ENCODE data around the gene VSIG10. TPM values are rescaled to one million over a fixed set of nuclear protein-coding genes. Genes with fewer than 3 reads are reported as not detected.
"Not testable (repeated sequence)": the region's sequence is repeated elsewhere in the genome, so short reads cannot be mapped to it uniquely, and the experiment has no call there.

VSIG10 gene, protein sequence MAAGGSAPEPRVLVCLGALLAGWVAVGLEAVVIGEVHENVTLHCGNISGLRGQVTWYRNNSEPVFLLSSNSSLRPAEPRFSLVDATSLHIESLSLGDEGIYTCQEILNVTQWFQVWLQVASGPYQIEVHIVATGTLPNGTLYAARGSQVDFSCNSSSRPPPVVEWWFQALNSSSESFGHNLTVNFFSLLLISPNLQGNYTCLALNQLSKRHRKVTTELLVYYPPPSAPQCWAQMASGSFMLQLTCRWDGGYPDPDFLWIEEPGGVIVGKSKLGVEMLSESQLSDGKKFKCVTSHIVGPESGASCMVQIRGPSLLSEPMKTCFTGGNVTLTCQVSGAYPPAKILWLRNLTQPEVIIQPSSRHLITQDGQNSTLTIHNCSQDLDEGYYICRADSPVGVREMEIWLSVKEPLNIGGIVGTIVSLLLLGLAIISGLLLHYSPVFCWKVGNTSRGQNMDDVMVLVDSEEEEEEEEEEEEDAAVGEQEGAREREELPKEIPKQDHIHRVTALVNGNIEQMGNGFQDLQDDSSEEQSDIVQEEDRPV
- total RNA-seq, result 1 to 10 TPM; 3.1 to 4.5 TPM

DNA sequence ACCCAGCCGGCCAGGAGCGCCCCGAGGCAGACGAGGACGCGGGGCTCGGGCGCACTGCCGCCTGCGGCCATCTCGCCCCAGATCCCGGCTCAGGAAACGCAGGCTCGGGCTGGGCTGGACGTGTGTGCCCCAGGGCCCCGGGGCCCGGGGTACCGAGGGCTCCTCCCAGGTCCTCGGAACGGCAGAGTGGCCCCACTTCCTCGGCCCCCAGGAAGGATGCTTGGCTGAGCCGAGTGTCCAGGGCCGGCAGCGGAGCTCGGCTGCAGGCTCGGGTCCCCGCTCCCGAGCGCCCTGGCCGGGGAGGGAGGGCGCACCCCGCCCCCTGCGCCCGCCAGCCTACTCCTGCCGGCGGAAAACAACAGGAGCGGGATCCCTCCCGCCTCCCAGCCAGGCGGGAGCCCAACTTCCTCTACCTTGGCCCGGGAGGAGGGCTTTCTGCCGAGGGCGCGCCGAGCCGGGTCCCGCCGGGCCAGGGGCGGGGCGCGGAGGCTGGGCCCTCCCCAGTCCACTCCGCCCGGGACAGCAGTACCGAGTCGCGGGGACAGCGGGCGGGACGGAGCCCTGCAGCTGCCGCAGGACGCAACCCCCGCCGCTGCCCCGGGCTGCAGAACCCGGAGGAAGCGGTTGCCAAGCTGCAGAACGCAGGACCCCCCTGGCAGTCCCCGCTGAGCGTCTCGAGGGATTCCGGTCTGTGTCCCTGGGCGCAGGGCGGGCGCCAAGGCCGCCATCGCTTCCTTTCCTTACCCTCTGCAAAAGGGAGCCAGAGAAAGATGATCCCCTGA is at the start of gene VSIG10:
VSIG10 (minus strand) TSS at position 411 of the 782 bp plus-strand sequence; CDS start at position 71, 340 bp downstream.
- peak; percentile 74 to 76 for ATAC-seq (replicated peaks in 1 of 2)
- H3K4me3 Mint-ChIP-seq, result peak within 1 kb of the TSS; percentile 91 to 97
- DNase-seq, result peak; percentile 31 to 39
- H3K4me1 Mint-ChIP-seq (ENCODE audit: low read depth), result peaks cover 11% of the 10 kb centered on the region
- H3K9me3 Mint-ChIP-seq, result no peaks in the 10 kb centered on the region
- peaks cover 6% of the 10 kb centered on the region for H3K27me3 Mint-ChIP-seq (ENCODE audit: low read depth)
- H3K36me3 Mint-ChIP-seq (ENCODE audit: insufficient read depth in 2 of 2), result no peaks in the 10 kb centered on the region
- H3K27ac Mint-ChIP-seq, result peak within 1 kb of the TSS; percentile 77

GRCh38 chr12:118151755-118152154 is 47.9 kb upstream of the VSIG10 start:
- ATAC-seq (replicated peaks in 1 of 2) (no peak), DNase-seq (no peak)
- no peaks in the 10 kb centered on the region for H3K9me3 Mint-ChIP-seq
- H3K4me3 Mint-ChIP-seq, result no peak overlapping the region
- H3K27me3 Mint-ChIP-seq (ENCODE audit: low read depth), result no peaks in the 10 kb centered on the region
- no peak overlapping the region for H3K27ac Mint-ChIP-seq
- no peaks in the 10 kb centered on the region for H3K4me1 Mint-ChIP-seq (ENCODE audit: low read depth)
- H3K36me3 Mint-ChIP-seq (ENCODE audit: insufficient read depth in 2 of 2), result peaks cover 4 to 8% of the 10 kb centered on the region in 2 donors

GRCh38 chr12:118150625-118151024 is 46.8 kb upstream of the VSIG10 start:
- peak overlapping the region; percentile 65 for H3K27ac Mint-ChIP-seq

GRCh38 chr12:118148287-118148686 is 44.5 kb upstream of the VSIG10 start:
- no peaks in the 10 kb centered on the region for H3K9me3 Mint-ChIP-seq
- no peak for DNase-seq
- no peak overlapping the region for H3K4me3 Mint-ChIP-seq
- H3K4me1 Mint-ChIP-seq (ENCODE audit: low read depth), result peaks cover 12% of the 10 kb centered on the region
- peaks cover 4 to 15% of the 10 kb centered on the region in 2 donors for H3K36me3 Mint-ChIP-seq (ENCODE audit: insufficient read depth in 2 of 2)
- H3K27ac Mint-ChIP-seq, result no peak overlapping the region
- no peak for ATAC-seq (replicated peaks in 1 of 2)
- no peaks in the 10 kb centered on the region for H3K27me3 Mint-ChIP-seq (ENCODE audit: low read depth)

More at GRCh38 chr12:118150625-118151024, 46.8 kb upstream of the VSIG10 start:
- H3K4me3 Mint-ChIP-seq, result no peak overlapping the region
- no peak for ATAC-seq (replicated peaks in 1 of 2)
- H3K4me1 Mint-ChIP-seq (ENCODE audit: low read depth), result peaks cover 1% of the 10 kb centered on the region
- no peaks in the 10 kb centered on the region for H3K9me3 Mint-ChIP-seq
- peaks cover 4 to 8% of the 10 kb centered on the region in 2 donors for H3K36me3 Mint-ChIP-seq (ENCODE audit: insufficient read depth in 2 of 2)
- no peak for DNase-seq
- no peaks in the 10 kb centered on the region for H3K27me3 Mint-ChIP-seq (ENCODE audit: low read depth)

- ATAC-seq (replicated peaks in 1 of 2) (peak in 1 of 2 donors; percentile 8), DNase-seq (no peak)
- Mint-ChIP-seq H3K9me3 (no peaks in the 10 kb centered on the region), H3K4me1 (ENCODE audit: low read depth) (peaks cover 17% of the 10 kb centered on the region), H3K36me3 (ENCODE audit: insufficient read depth in 2 of 2) (peaks cover 4 to 27% of the 10 kb centered on the region in 2 donors), H3K27ac (peak overlapping the region; percentile 66), H3K4me3 (no peak overlapping the region), H3K27me3 (ENCODE audit: low read depth) (no peaks in the 10 kb centered on the region)
Measured at GRCh38 chr12:118145798-118146156, 42.0 kb upstream of the VSIG10 start.

GRCh38 chr12:118145113-118145797 is 41.4 kb upstream of the VSIG10 start:
- H3K27ac Mint-ChIP-seq, result peak overlapping the region; percentile 66
- peaks cover 4 to 26% of the 10 kb centered on the region in 2 donors for H3K36me3 Mint-ChIP-seq (ENCODE audit: insufficient read depth in 2 of 2)
- ATAC-seq (replicated peaks in 1 of 2), result peak in 1 of 2 donors; percentile 37
- no peaks in the 10 kb centered on the region for H3K9me3 Mint-ChIP-seq
- no peaks in the 10 kb centered on the region for H3K27me3 Mint-ChIP-seq (ENCODE audit: low read depth)
- no peak overlapping the region for H3K4me3 Mint-ChIP-seq
- peaks cover 17% of the 10 kb centered on the region for H3K4me1 Mint-ChIP-seq (ENCODE audit: low read depth)
- no peak for DNase-seq

DNA sequence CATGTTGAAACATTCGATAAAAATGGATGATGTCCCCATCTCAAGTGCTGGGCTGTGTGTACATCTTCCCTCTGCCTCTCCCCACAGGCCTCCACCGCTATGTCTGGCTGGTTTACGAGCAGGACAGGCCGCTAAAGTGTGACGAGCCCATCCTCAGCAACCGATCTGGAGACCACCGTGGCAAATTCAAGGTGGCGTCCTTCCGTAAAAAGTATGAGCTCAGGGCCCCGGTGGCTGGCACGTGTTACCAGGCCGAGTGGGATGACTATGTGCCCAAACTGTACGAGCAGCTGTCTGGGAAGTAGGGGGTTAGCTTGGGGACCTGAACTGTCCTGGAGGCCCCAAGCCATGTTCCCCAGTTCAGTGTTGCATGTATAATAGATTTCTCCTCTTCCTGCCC is 40.7 kb upstream of the VSIG10 start:
- DNase-seq (no peak), ATAC-seq (replicated peaks in 1 of 2) (peak in 1 of 2 donors; percentile 24)
- peaks cover 20% of the 10 kb centered on the region for H3K4me1 Mint-ChIP-seq (ENCODE audit: low read depth)
- no peaks in the 10 kb centered on the region for H3K27me3 Mint-ChIP-seq (ENCODE audit: low read depth)
- no peaks in the 10 kb centered on the region for H3K9me3 Mint-ChIP-seq
- peak overlapping the region; percentile 66 for H3K27ac Mint-ChIP-seq
- H3K4me3 Mint-ChIP-seq, result no peak overlapping the region
- peaks cover 4 to 26% of the 10 kb centered on the region in 2 donors for H3K36me3 Mint-ChIP-seq (ENCODE audit: insufficient read depth in 2 of 2)

- Mint-ChIP-seq H3K36me3 (ENCODE audit: insufficient read depth in 2 of 2) (peaks cover 2 to 21% of the 10 kb centered on the region in 2 donors), H3K4me3 (no peak overlapping the region), H3K27ac (no peak overlapping the region), H3K9me3 (no peaks in the 10 kb centered on the region), H3K4me1 (ENCODE audit: low read depth) (peaks cover 38% of the 10 kb centered on the region), H3K27me3 (ENCODE audit: low read depth) (no peaks in the 10 kb centered on the region)
- ATAC-seq (replicated peaks in 1 of 2) (no peak), DNase-seq (no peak)
Measured at GRCh38 chr12:118140825-118141224, 37.0 kb upstream of the VSIG10 start.

- DNase-seq (no peak), ATAC-seq (replicated peaks in 1 of 2) (no peak)
- H3K9me3 Mint-ChIP-seq, result peaks cover 0 to 2% of the 10 kb centered on the region in 2 donors
- peaks cover 34% of the 10 kb centered on the region for H3K4me1 Mint-ChIP-seq (ENCODE audit: low read depth)
- H3K4me3 Mint-ChIP-seq, result peak overlapping the region; percentile 99
- peaks cover 5 to 13% of the 10 kb centered on the region in 2 donors for H3K36me3 Mint-ChIP-seq (ENCODE audit: insufficient read depth in 2 of 2)
- no peaks in the 10 kb centered on the region for H3K27me3 Mint-ChIP-seq (ENCODE audit: low read depth)
- H3K27ac Mint-ChIP-seq, result peak overlapping the region; percentile 41
Measured at GRCh38 chr12:118137148-118137678, 33.4 kb upstream of the VSIG10 start.

DNA sequence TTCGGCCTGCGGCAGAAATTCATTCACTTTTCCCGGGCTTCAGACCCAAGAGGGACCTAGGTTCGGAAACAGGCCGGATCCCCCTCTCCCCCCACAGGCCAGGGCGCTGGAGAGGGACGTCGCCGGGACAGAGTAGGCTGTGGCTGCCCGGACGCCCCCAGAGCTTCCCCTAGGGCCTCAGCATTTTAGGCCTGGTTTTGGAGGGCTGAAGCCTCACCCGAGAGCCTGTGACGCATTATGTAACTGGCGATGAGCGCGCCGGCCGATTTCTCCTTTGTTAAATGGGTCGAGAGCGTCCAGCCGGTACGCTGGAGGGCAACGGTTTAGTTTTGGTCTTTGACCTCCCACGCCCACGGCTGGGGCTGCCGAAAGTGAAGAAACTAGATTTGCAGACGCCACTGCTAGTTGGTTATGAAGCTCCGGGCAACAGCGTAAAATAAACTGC is 32.8 kb upstream of the VSIG10 start:
- Mint-ChIP-seq H3K27me3 (ENCODE audit: low read depth) (no peaks in the 10 kb centered on the region), H3K9me3 (peaks cover 0 to 2% of the 10 kb centered on the region in 2 donors), H3K27ac (peak overlapping the region; percentile 41), H3K4me3 (peak overlapping the region; percentile 99), H3K36me3 (ENCODE audit: insufficient read depth in 2 of 2) (peaks cover 5 to 10% of the 10 kb centered on the region in 2 donors), H3K4me1 (ENCODE audit: low read depth) (peaks cover 39% of the 10 kb centered on the region)
- ATAC-seq (replicated peaks in 1 of 2) (peak; percentile 31 to 41), DNase-seq (peak; percentile 45 to 52)

- Mint-ChIP-seq H3K4me3 (peak within 1 kb of the TSS; percentile 99), H3K27me3 (ENCODE audit: low read depth) (no peaks in the 10 kb centered on the region), H3K36me3 (ENCODE audit: insufficient read depth in 2 of 2) (peaks cover 5 to 6% of the 10 kb centered on the region in 2 donors), H3K4me1 (ENCODE audit: low read depth) (peaks cover 39% of the 10 kb centered on the region), H3K27ac (peak within 1 kb of the TSS; percentile 94), H3K9me3 (peaks cover 0 to 2% of the 10 kb centered on the region in 2 donors)
- DNase-seq (peak; percentile 96), ATAC-seq (replicated peaks in 1 of 2) (peak; percentile 100)
Measured at GRCh38 chr12:118135788-118136558, 32.2 kb upstream of the VSIG10 start, which contains the start of gene PEBP1. TSS of gene PEBP1 (plus strand) at chr12:118136124. CDS start at chr12:118136210, 86 bp downstream.

- H3K27me3 Mint-ChIP-seq (ENCODE audit: low read depth); H3K9me3 Mint-ChIP-seq; ATAC-seq (replicated peaks in 1 of 2); H3K27ac Mint-ChIP-seq; DNase-seq; H3K36me3 Mint-ChIP-seq (ENCODE audit: insufficient read depth in 2 of 2); H3K4me3 Mint-ChIP-seq; H3K4me1 Mint-ChIP-seq (ENCODE audit: low read depth): not testable (repeated sequence)
Measured at GRCh38 chr12:118129436-118129835, 25.6 kb upstream of the VSIG10 start.
